Mammary epithelial cell (primary cell): ENCODE measurements around the gene CCL14.
A peak's percentile ranks its signal among the peaks of the same experiment; 100 is the strongest.

ENCODE experiments used
- CTCF ChIP-seq, 2 donors: IDR thresholded peaks in 1 of 2; conservative IDR thresholded peaks in 1 of 2; 2 replicates each; pipeline ENCODE4 v1.5.1; 2011 to 2012; ENCODE audit warnings: inconsistent platforms in 2 of 2, low read length in 2 of 2, mild to moderate bottlenecking in 2 of 2, control low read depth in 1 of 2, low read depth in 1 of 2; ENCODE audit not compliant: insufficient read depth in 1 of 2; ENCODE audit errors: extremely low read depth in 1 of 2
- EZH2 ChIP-seq: IDR thresholded peaks from 2 replicates; pipeline ENCODE4 v1.6.1; 2012; ENCODE audit warnings: low read length, inconsistent platforms, borderline replicate concordance

- TF ChIP-seq CTCF (conservative IDR thresholded peaks at IDR 0.05 in 1 of 2, IDR thresholded peaks at IDR 0.05 in 1 of 2; ENCODE audit: extremely low read depth in 1 of 2, insufficient read depth in 1 of 2, low read depth in 1 of 2, low read length in 2 of 2) (peak; percentile 76 to 80), EZH2 (no peak)
Observed at GRCh38 chr17:35969558-35970380, 16.8 kb downstream of the CCL14 start.
